K562 (cell line): Measurements from ENCODE around the gene TRMT44.

Experiments used
- CBFB ChIP-seq: sonication (generic); formaldehyde crosslinking; IDR thresholded peaks from 2 replicates; pipeline ENCODE4 v1.4.0; 2020; ENCODE audit warnings: mild to moderate bottlenecking, missing genetic modification reagents
- CTCF ChIP-seq, 3 experiments: IDR thresholded peaks in 2 of 3; conservative IDR thresholded peaks in 1 of 3; 2 replicates each; pipeline ENCODE4 v1.5.1; 2011 to 2012; ENCODE audit warnings: low read length in 3 of 3, mild to moderate bottlenecking in 3 of 3, control low read depth in 2 of 3, improper control_type of control experiment in 1 of 3, inconsistent platforms in 1 of 3, low read depth in 1 of 3, mixed read lengths in 1 of 3, moderate library complexity in 1 of 3; ENCODE audit not compliant: insufficient read depth in 2 of 3
- FOS ChIP-seq: IDR thresholded peaks from 3 replicates; pipeline ENCODE4 v1.6.1; 2011; ENCODE audit not compliant: insufficient read length; ENCODE audit errors: extremely low read depth
- NR2C1 ChIP-seq, 2 experiments: fragments of 450-650 bp; IDR thresholded peaks; 2 replicates each; pipeline ENCODE4 v1.6.1; 2017; ENCODE audit warnings: mild to moderate bottlenecking in 2 of 2, antibody characterized with exemption in 1 of 2, inconsistent platforms in 1 of 2, missing compliant biosample characterization in 1 of 2, missing genetic modification characterization in 1 of 2
- PTBP1 ChIP-seq: fragments of 200-400 bp; formaldehyde crosslinking; IDR thresholded peaks from 2 replicates; pipeline ENCODE4 v1.6.1; 2017; ENCODE audit warnings: low read depth, low read length
- SMARCB1 ChIP-seq: IDR thresholded peaks from 2 replicates; pipeline ENCODE4 v1.6.1; 2011; ENCODE audit warnings: improper control_type of control experiment, low read depth; ENCODE audit not compliant: insufficient read length
- TAF15 ChIP-seq: fragments of 200-400 bp; formaldehyde crosslinking; IDR thresholded peaks from 2 replicates; pipeline ENCODE4 v1.6.1; 2017; ENCODE audit warnings: mild to moderate bottlenecking, low read depth, low read length, moderate library complexity
- TCF3 ChIP-seq: sonication (generic); formaldehyde crosslinking; IDR thresholded peaks from 2 replicates; pipeline ENCODE4 v1.4.0; 2020; ENCODE audit warnings: mild to moderate bottlenecking, missing genetic modification reagents
- ZFP1 ChIP-seq: fragments of 450-650 bp; formaldehyde crosslinking; IDR thresholded peaks from 2 replicates; pipeline ENCODE4 v1.4.0; 2020; ENCODE audit warnings: mild to moderate bottlenecking, mixed read lengths
- ZNF717 ChIP-seq: fragments of 250-450 bp; sonication (Bioruptor Pico); IDR thresholded peaks from 2 replicates; pipeline ENCODE4 v1.5.0; 2021
- ZNF766 ChIP-seq: fragments of 200-800 bp; sonication (Bioruptor generic); conservative IDR thresholded peaks from 2 replicates; pipeline ENCODE4 v1.6.1; 2016; ENCODE audit warnings: missing genetic modification characterization, missing compliant biosample characterization

- TF ChIP-seq ZNF717 (CRISPR knock-in tag) (no peak), FOS (no peak), NR2C1 (IDR thresholded peaks at IDR 0.05) (no peak), NR2C1 (tag; IDR thresholded peaks at IDR 0.05) (no peak), CTCF (IDR thresholded peaks at IDR 0.05 in 2 of 3, conservative IDR thresholded peaks at IDR 0.05 in 1 of 3; ENCODE audit: insufficient read depth in 2 of 3, low read depth in 1 of 3, low read length in 3 of 3) (no peak), TAF15 (no peak), PTBP1 (no peak), ZFP1 (CRISPR knock-in tag) (no peak), CBFB (CRISPR knock-in tag) (no peak), TCF3 (CRISPR knock-in tag) (no peak), SMARCB1 (no peak), ZNF766 (no peak)
These were observed 69.6 kb downstream of the TRMT44 start for GRCh38 chr4:8510191-8510590.
